H1 (cell line): Measurements from ENCODE around the gene SMARCA2. TPM values are rescaled to one million over a fixed set of nuclear protein-coding genes. Genes with fewer than 3 reads are reported as not detected.

ENCODE experiments used
- CTCF ChIA-PET: fragments of 300-600 bp; sonication (Branson Sonifier 250); formaldehyde crosslinking; loops from one replicate; lab custom pipeline; 2021; ENCODE audit not compliant: partially characterized antibody; lab: Charles Lee
- POLR2A ChIA-PET: fragments of 300-600 bp; sonication (Branson Sonifier 250); formaldehyde crosslinking; loops from one replicate; lab custom pipeline; 2021; ENCODE audit warnings: inconsistent platforms; ENCODE audit not compliant: partially characterized antibody; lab: Charles Lee
- DNase-seq, 2 experiments: peaks; one replicate each; pipeline versions ENCODE4 v3.0.0 to v3.0.0-alpha.2; 2010 to 2022; ENCODE audit warnings: low spot score in 2 of 2, low read depth in 1 of 2, mixed read lengths in 1 of 2
- FAIRE-seq: peaks from 2 replicates; lab custom pipeline; 2011; peaks lifted over from hg19 to GRCh38; lab: Jason Lieb, UNC
- H2AFZ ChIP-seq: 2 replicates; pipeline ENCODE4 v1.8.1; 2012; ENCODE audit warnings: low read length, inconsistent platforms
- H2AK5ac ChIP-seq: 2 replicates; pipeline ENCODE4 v1.6.1; 2013; ENCODE audit warnings: low read depth, low read length
- H2BK120ac ChIP-seq: replicated peaks from 2 replicates; pipeline ENCODE3; 2013; ENCODE audit warnings: low read depth, low read length, inconsistent platforms
- H2BK12ac ChIP-seq: 2 replicates; pipeline ENCODE4 v1.6.1; 2013; ENCODE audit warnings: low read depth, low read length
- H2BK15ac ChIP-seq: 2 replicates; pipeline ENCODE4 v1.6.1; 2013; ENCODE audit warnings: low read length
- H2BK20ac ChIP-seq: 2 replicates; pipeline ENCODE4 v1.6.1; 2013; ENCODE audit warnings: low read length
- H2BK5ac ChIP-seq: 2 replicates; pipeline ENCODE4 v1.6.1; 2013; ENCODE audit warnings: low read depth, low read length
- H3K14ac ChIP-seq: 2 replicates; pipeline ENCODE4 v1.6.1; 2013; ENCODE audit warnings: inconsistent platforms; ENCODE audit not compliant: insufficient read length
- H3K18ac ChIP-seq: 2 replicates; pipeline ENCODE4 v1.6.1; 2013; ENCODE audit warnings: low read length; ENCODE audit errors: extremely low read depth
- H3K23ac ChIP-seq: 2 replicates; pipeline ENCODE4 v1.6.1; 2013; ENCODE audit warnings: inconsistent platforms; ENCODE audit not compliant: insufficient read length
- H3K23me2 ChIP-seq: 2 replicates; pipeline ENCODE4 v1.6.1; 2013; ENCODE audit warnings: low read depth, low read length
- H3K27ac ChIP-seq: 2 replicates; pipeline ENCODE4 v1.6.1; 2011; ENCODE audit warnings: low read depth, low read length, inconsistent platforms
- H3K27me3 ChIP-seq, 4 experiments: replicated peaks in 1 of 4; 1 replicate in 1 of 4; 2 replicates in 3 of 4; pipeline versions ENCODE4 v1.6.1 to v1.8.1; 2011 to 2013; ENCODE audit warnings: low read length in 3 of 4, mild to moderate bottlenecking in 3 of 4, inconsistent platforms in 2 of 4, mixed read lengths in 2 of 4, moderate library complexity in 1 of 4; ENCODE audit not compliant: control insufficient read depth in 3 of 4, insufficient read depth in 3 of 4; ENCODE audit errors: extremely low read depth in 1 of 4
- H3K36me3 ChIP-seq, 4 experiments: 2 replicates each; pipeline versions ENCODE4 v1.6.1 to v1.8.1; 2011 to 2013; ENCODE audit warnings: mild to moderate bottlenecking in 4 of 4, low read length in 3 of 4, moderate library complexity in 2 of 4, control low read depth in 1 of 4, inconsistent platforms in 1 of 4; ENCODE audit not compliant: insufficient read depth in 4 of 4, control insufficient read depth in 2 of 4
- H3K4ac ChIP-seq: replicated peaks from 2 replicates; pipeline ENCODE3; 2013; ENCODE audit warnings: low read length, low read depth, mixed read lengths, inconsistent platforms; ENCODE audit not compliant: insufficient read length
- H3K4me1 ChIP-seq, 4 experiments: replicated peaks in 1 of 4; 1 replicate in 1 of 4; 2 replicates in 3 of 4; pipeline versions ENCODE4 v1.6.1 to v1.8.1; 2011 to 2013; ENCODE audit warnings: low read length in 3 of 4, inconsistent platforms in 2 of 4, mixed read lengths in 1 of 4; ENCODE audit not compliant: insufficient read depth in 4 of 4, control insufficient read depth in 3 of 4
- H3K4me2 ChIP-seq, 2 experiments: 2 replicates each; pipeline versions ENCODE4 v1.6.1 to v1.8.1; 2011 to 2013; ENCODE audit warnings: low read depth in 2 of 2, low read length in 2 of 2, control low read depth in 1 of 2, inconsistent platforms in 1 of 2, mild to moderate bottlenecking in 1 of 2; ENCODE audit not compliant: insufficient read depth in 1 of 2
- H3K4me3 ChIP-seq, 4 experiments: fragments of 200-600, 300-600 bp in 1 of 4; sonication (generic), shearing (Covaris generic), sonication (Bioruptor Twin) in 1 of 4; 2 replicates each; pipeline versions ENCODE4 v1.5.1 to v1.8.1; 2011 to 2016; ENCODE audit warnings: low read length in 4 of 4, low read depth in 3 of 4, control low read depth in 2 of 4, inconsistent platforms in 2 of 4, mild to moderate bottlenecking in 2 of 4, mixed read lengths in 1 of 4, moderate library complexity in 1 of 4; ENCODE audit not compliant: insufficient read depth in 2 of 4; ENCODE audit errors: extremely low read depth in 1 of 4
- H3K56ac ChIP-seq: replicated peaks from 2 replicates; pipeline ENCODE3; 2013; ENCODE audit warnings: low read depth, mild to moderate bottlenecking, mixed read lengths, low read length, inconsistent platforms; ENCODE audit not compliant: insufficient read length
- H3K79me1 ChIP-seq: 2 replicates; pipeline ENCODE4 v1.6.1; 2013; ENCODE audit warnings: low read depth, low read length, control low read depth
- H3K79me2 ChIP-seq, 2 experiments: 2 replicates each; pipeline versions ENCODE4 v1.6.1 to v1.8.1; 2012 to 2013; ENCODE audit warnings: low read length in 2 of 2, mild to moderate bottlenecking in 2 of 2, inconsistent platforms in 1 of 2; ENCODE audit not compliant: insufficient read depth in 2 of 2, control insufficient read depth in 1 of 2
- H3K9ac ChIP-seq, 4 experiments: replicated peaks in 1 of 4; 1 replicate in 1 of 4; 2 replicates in 3 of 4; pipeline versions ENCODE4 v1.6.1 to v1.8.1; 2011 to 2013; ENCODE audit warnings: low read depth in 3 of 4, low read length in 3 of 4, control low read depth in 2 of 4, mild to moderate bottlenecking in 2 of 4, moderate library complexity in 2 of 4, inconsistent platforms in 1 of 4; ENCODE audit errors: extremely low read depth in 1 of 4
- H3K9me3 ChIP-seq, 2 experiments: 2 replicates each; pipeline versions ENCODE4 v1.6.1 to v1.8.1; 2012 to 2013; ENCODE audit warnings: mild to moderate bottlenecking in 2 of 2, moderate library complexity in 2 of 2, control low read depth in 1 of 2, inconsistent platforms in 1 of 2, low read depth in 1 of 2, low read length in 1 of 2, mixed read lengths in 1 of 2; ENCODE audit not compliant: insufficient read depth in 2 of 2
- H4K20me1 ChIP-seq, 2 experiments: replicated peaks in 1 of 2; 2 replicates each; pipeline versions ENCODE3 to v1.8.1; 2011 to 2013; ENCODE audit warnings: inconsistent platforms in 2 of 2, low read length in 2 of 2, mild to moderate bottlenecking in 1 of 2; ENCODE audit not compliant: insufficient read depth in 2 of 2, control insufficient read depth in 1 of 2
- H4K5ac ChIP-seq: 2 replicates; pipeline ENCODE4 v1.6.1; 2013; ENCODE audit warnings: low read length, low read depth, mixed read lengths, inconsistent platforms; ENCODE audit not compliant: insufficient read length
- H4K8ac ChIP-seq: 2 replicates; pipeline ENCODE4 v1.8.0; 2013; ENCODE audit warnings: mild to moderate bottlenecking, moderate library complexity, low read length, inconsistent platforms; ENCODE audit not compliant: insufficient read depth; ENCODE audit errors: extremely low read depth
- H4K91ac ChIP-seq: replicated peaks from 2 replicates; pipeline ENCODE3; 2013; ENCODE audit warnings: low read length, mixed read lengths, inconsistent platforms; ENCODE audit not compliant: insufficient read length
- CBX5 ChIP-seq: fragments of 300-800, 300-1000 bp; sonication (generic); IDR thresholded peaks from 2 replicates; pipeline ENCODE4 v1.7.1; 2016; ENCODE audit warnings: antibody characterized with exemption, low read length, low read depth
- EGR1 ChIP-seq: IDR thresholded peaks from 2 replicates; pipeline ENCODE4 v1.6.1; 2011; ENCODE audit warnings: low read depth, low read length, borderline replicate concordance
- POU5F1 ChIP-seq: IDR thresholded peaks from 2 replicates; pipeline ENCODE4 v1.6.1; 2011; ENCODE audit warnings: low read depth, mild to moderate bottlenecking, low read length, moderate library complexity
- RBBP5 ChIP-seq: IDR thresholded peaks from 2 replicates; pipeline ENCODE4 v1.7.1; 2012; ENCODE audit warnings: low read depth, mild to moderate bottlenecking, inconsistent platforms, low read length, moderate library complexity, borderline replicate concordance
- RXRA ChIP-seq: IDR thresholded peaks from 2 replicates; pipeline ENCODE4 v1.6.1; 2011; ENCODE audit warnings: low read depth, mild to moderate bottlenecking, low read length, moderate library complexity; ENCODE audit not compliant: insufficient read depth
- SIRT6 ChIP-seq: IDR thresholded peaks from one replicate; pipeline ENCODE4 v1.7.1; 2012; ENCODE audit warnings: low read length, inconsistent platforms
- SP2 ChIP-seq: IDR thresholded peaks from 2 replicates; pipeline ENCODE4 v1.6.1; 2012; ENCODE audit warnings: mild to moderate bottlenecking, low read length, inconsistent platforms
- SP4 ChIP-seq: IDR thresholded peaks from 2 replicates; pipeline ENCODE4 v1.6.1; 2012; ENCODE audit warnings: low read length, inconsistent platforms
- WGBS, 2 experiments: shearing (Covaris generic) in 1 of 2; methylation state at CpG; one replicate each; pipeline versions ENCODE4 v1.1.6 to v1.1.7; 2013 to 2015; ENCODE audit warnings: low lambda C conversion rate in 2 of 2, mixed read lengths in 2 of 2, inconsistent platforms in 1 of 2, low coverage in 1 of 2, missing lambda C conversion rate in 1 of 2; ENCODE audit not compliant: insufficient replicate concordance in 2 of 2, insufficient coverage in 1 of 2, insufficient read length in 1 of 2; ENCODE audit errors: extremely low coverage in 1 of 2, missing lambda C conversion rate in 1 of 2; 5-methylcytosine and 5-hydroxymethylcytosine counted together
- polyA plus RNA-seq, 7 experiments: library from polyadenylated mRNA; depleted of rRNA in 3 of 7; stranded (reverse) in 5 of 7; unstranded in 2 of 7; fragments of >200 nt in 5 of 7; fragments of 200-250 nt in 2 of 7; gene quantifications; 1 replicate in 5 of 7; 2 replicates in 1 of 7; 4 replicates in 1 of 7; pipeline versions ENCODE4 v1.2.1 to v1.2.3, GENCODE V29; 2011 to 2013; ENCODE audit warnings: missing spikeins in 2 of 7, mixed read lengths in 2 of 7
- total RNA-seq: library from RNA; stranded (reverse); fragmentation: NEBNext Ultra II Directional; extraction: Animal tissue kit (Norgen Biotek cat#: 25700); gene quantifications from 2 replicates; pipeline ENCODE4 v1.2.1, GENCODE V29; 2021
- TF ChIP-seq, protein P1 (sequence below): IDR thresholded peaks from 2 replicates; pipeline ENCODE4 v1.6.1; 2012; ENCODE audit warnings: low read length, inconsistent platforms
- TF ChIP-seq, protein P2 (sequence below): IDR thresholded peaks from 2 replicates; pipeline ENCODE4 v1.6.1; 2011; ENCODE audit warnings: low read depth, mild to moderate bottlenecking, low read length; ENCODE audit not compliant: insufficient read depth

The SMARCA2 gene
- total and polyA plus RNA-seq, 2 of the 8 experiments (the other 6 are each of a cell fraction or from before 2014, with no cell fraction given), result 6.3 to 21.7 TPM

DNA sequence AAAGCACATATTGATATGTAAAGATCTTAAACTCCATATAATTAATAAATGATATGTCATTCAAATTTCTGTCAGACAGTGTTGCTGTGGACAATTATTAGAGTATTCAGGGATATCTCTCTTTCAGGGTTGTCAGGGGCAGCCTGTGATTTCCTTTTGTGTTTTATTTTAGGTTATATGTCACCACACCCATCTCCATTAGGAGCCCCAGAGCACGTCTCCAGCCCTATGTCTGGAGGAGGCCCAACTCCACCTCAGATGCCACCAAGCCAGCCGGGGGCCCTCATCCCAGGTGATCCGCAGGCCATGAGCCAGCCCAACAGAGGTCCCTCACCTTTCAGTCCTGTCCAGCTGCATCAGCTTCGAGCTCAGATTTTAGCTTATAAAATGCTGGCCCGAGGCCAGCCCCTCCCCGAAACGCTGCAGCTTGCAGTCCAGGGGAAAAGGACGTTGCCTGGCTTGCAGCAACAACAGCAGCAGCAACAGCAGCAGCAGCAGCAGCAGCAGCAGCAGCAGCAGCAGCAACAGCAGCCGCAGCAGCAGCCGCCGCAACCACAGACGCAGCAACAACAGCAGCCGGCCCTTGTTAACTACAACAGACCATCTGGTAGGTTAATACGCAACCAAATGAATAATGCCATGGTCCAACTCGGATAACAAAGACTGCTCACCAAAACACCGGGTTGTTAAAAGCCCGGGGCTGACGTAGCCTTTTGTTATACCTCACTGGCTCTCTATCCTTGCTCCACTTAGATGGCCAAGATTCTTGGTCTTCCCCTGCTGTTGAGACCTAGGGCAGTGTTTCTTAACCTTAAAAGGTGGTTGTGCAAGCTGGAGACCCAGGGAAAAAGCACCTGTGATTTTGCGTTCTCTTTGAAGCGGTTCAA is 24.4 kb downstream of the SMARCA2 start:
- Histone ChIP-seq H3K9me3 (no peaks in the 10 kb centered on the region), H3K27me3 (no peaks in the 10 kb centered on the region), H2AK5ac (no peak overlapping the region), H3K27ac (no peak overlapping the region), H2BK12ac (no peak overlapping the region), H3K79me1 (no peaks in the 10 kb centered on the region), H3K79me2 (no peaks in the 10 kb centered on the region), H2BK20ac (no peak overlapping the region), H4K8ac (no peak overlapping the region; the same call in 1 of the 2 replicates), H4K20me1 (no peaks in the 10 kb centered on the region), H2BK15ac (no peak overlapping the region), H4K5ac (no peak overlapping the region), H4K91ac (no peak overlapping the region), H3K23ac (no peak overlapping the region), H2BK5ac (no peak overlapping the region), H2BK120ac (no peak overlapping the region), H2AFZ (no peak overlapping the region), H3K56ac (no peak overlapping the region), H3K18ac (no peak overlapping the region), H3K4me2 (no peak overlapping the region), H3K4me3 (no peak overlapping the region), H3K14ac (no peak overlapping the region), H3K4ac (no peak overlapping the region), H3K9ac (no peak overlapping the region), H3K23me2 (no peaks in the 10 kb centered on the region), H3K4me1 (no peaks in the 10 kb centered on the region), H3K36me3 (no peaks in the 10 kb centered on the region; a peak in 1 of 8 replicates)
- POLR2A ChIA-PET, result interaction anchor here (0.7 to 2.5 kb wide), 2 partner anchors 10 to 17 kb away, joined by 3 to 10 read pairs; no protein-coding TSS in a partner anchor
- CTCF ChIA-PET, result no interaction called here
- DNase-seq (no peak), FAIRE-seq (no peak)
- 86% methylated on average over 20 of the region's 20 CpGs; no CpG with 5 or more reads in 1 of the 2 experiments for WGBS, 2 experiments
- TF ChIP-seq EGR1 (no peak), RBBP5 (no peak), SP4 (no peak), POU5F1 (no peak), CBX5 (no peak), SIRT6 (no peak), SP2 (no peak), RXRA (no peak)
- TF ChIP-seq, protein P1, sequence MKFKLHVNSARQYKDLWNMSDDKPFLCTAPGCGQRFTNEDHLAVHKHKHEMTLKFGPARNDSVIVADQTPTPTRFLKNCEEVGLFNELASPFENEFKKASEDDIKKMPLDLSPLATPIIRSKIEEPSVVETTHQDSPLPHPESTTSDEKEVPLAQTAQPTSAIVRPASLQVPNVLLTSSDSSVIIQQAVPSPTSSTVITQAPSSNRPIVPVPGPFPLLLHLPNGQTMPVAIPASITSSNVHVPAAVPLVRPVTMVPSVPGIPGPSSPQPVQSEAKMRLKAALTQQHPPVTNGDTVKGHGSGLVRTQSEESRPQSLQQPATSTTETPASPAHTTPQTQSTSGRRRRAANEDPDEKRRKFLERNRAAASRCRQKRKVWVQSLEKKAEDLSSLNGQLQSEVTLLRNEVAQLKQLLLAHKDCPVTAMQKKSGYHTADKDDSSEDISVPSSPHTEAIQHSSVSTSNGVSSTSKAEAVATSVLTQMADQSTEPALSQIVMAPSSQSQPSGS, result no peak
- TF ChIP-seq, protein P2, sequence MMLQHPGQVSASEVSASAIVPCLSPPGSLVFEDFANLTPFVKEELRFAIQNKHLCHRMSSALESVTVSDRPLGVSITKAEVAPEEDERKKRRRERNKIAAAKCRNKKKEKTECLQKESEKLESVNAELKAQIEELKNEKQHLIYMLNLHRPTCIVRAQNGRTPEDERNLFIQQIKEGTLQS, result no peak
